Smooth muscle cell of the pulmonary artery (primary cell): ENCODE measurements around the gene LRRC3. TPM values are rescaled to one million over a fixed set of nuclear protein-coding genes. Genes with fewer than 3 reads are reported as not detected.

Source experiments
- total RNA-seq: library from RNA; depleted of rRNA; stranded (reverse); fragments of >200 nt; gene quantifications from 2 replicates; pipeline ENCODE4 v1.2.3, GENCODE V29; 2014

The LRRC3 gene
- 0.26 and 0.65 TPM in 2 replicates for total RNA-seq

GRCh38 chr21:44454747-44455523, at the start of gene LRRC3:
LRRC3 (plus strand) TSS chr21:44455510; CDS start chr21:44456645, 1,135 bp downstream.

Other genes with a start within 250 kb of the LRRC3 start
- 0.17 and 1.5 TPM in 2 replicates for gene ICOSLG, start 214.6 kb upstream of the LRRC3 start, total RNA-seq
- gene DNMT3L, start 193.6 kb upstream of the LRRC3 start, total RNA-seq, result not detected in 2 replicates
- gene AIRE, start 169.6 kb upstream of the LRRC3 start, total RNA-seq, result 0.03 and 0.07 TPM in 2 replicates
- gene PFKL, start 155.5 kb upstream of the LRRC3 start, total RNA-seq, result 354 and 423 TPM in 2 replicates
- 9.1 and 11.8 TPM in 2 replicates for gene CFAP410, start 116.1 kb upstream of the LRRC3 start, total RNA-seq
- gene TRPM2, start 101.9 kb upstream of the LRRC3 start, total RNA-seq, result under 0.01 TPM in 1 of 2 replicates, not detected in the other
- gene KRTAP10-1, start 84.7 kb downstream of the LRRC3 start, total RNA-seq, result not detected in 2 replicates
- gene KRTAP10-2, start 96.0 kb downstream of the LRRC3 start, total RNA-seq, result not detected in 2 replicates
- gene KRTAP10-3, start 103.3 kb downstream of the LRRC3 start, total RNA-seq, result not detected in 2 replicates
- gene KRTAP10-4, start 118.2 kb downstream of the LRRC3 start, total RNA-seq, result not detected in 2 replicates
- not detected in 2 replicates for gene KRTAP10-5, start 125.1 kb downstream of the LRRC3 start, total RNA-seq
- gene KRTAP10-6, start 137.0 kb downstream of the LRRC3 start, total RNA-seq, result not detected in 2 replicates
- not detected in 2 replicates for gene KRTAP10-7, start 145.1 kb downstream of the LRRC3 start, total RNA-seq
- gene KRTAP10-8, start 156.6 kb downstream of the LRRC3 start, total RNA-seq, result not detected in 2 replicates
- not detected in 2 replicates for gene KRTAP10-9, start 171.6 kb downstream of the LRRC3 start, total RNA-seq
- gene KRTAP10-10, start 181.8 kb downstream of the LRRC3 start, total RNA-seq, result not detected in 2 replicates
- gene KRTAP10-11, start 190.9 kb downstream of the LRRC3 start, total RNA-seq, result not detected in 2 replicates
- not detected in 2 replicates for gene KRTAP12-4, start 199.1 kb downstream of the LRRC3 start, total RNA-seq
- gene KRTAP12-3, start 202.4 kb downstream of the LRRC3 start, total RNA-seq, result not detected in 2 replicates
- gene KRTAP12-2, start 211.4 kb downstream of the LRRC3 start, total RNA-seq, result not detected in 2 replicates
- not detected in 2 replicates for gene KRTAP12-1, start 226.7 kb downstream of the LRRC3 start, total RNA-seq
- not detected in 2 replicates for gene KRTAP10-12, start 241.7 kb downstream of the LRRC3 start, total RNA-seq